Germinal center (tissue), 1 donor: ENCODE data around the gene NOVA1.
"Not testable (repeated sequence)": the region's sequence is repeated elsewhere in the genome, so short reads cannot be mapped to it uniquely, and the experiment has no call there.

Source experiments
- DNase-seq: peaks from one replicate; pipeline ENCODE4 v3.0.0; 2012; ENCODE audit warnings: mixed read lengths, low spot score

Gene NOVA1, protein sequence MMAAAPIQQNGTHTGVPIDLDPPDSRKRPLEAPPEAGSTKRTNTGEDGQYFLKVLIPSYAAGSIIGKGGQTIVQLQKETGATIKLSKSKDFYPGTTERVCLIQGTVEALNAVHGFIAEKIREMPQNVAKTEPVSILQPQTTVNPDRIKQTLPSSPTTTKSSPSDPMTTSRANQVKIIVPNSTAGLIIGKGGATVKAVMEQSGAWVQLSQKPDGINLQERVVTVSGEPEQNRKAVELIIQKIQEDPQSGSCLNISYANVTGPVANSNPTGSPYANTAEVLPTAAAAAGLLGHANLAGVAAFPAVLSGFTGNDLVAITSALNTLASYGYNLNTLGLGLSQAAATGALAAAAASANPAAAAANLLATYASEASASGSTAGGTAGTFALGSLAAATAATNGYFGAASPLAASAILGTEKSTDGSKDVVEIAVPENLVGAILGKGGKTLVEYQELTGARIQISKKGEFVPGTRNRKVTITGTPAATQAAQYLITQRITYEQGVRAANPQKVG

DNA sequence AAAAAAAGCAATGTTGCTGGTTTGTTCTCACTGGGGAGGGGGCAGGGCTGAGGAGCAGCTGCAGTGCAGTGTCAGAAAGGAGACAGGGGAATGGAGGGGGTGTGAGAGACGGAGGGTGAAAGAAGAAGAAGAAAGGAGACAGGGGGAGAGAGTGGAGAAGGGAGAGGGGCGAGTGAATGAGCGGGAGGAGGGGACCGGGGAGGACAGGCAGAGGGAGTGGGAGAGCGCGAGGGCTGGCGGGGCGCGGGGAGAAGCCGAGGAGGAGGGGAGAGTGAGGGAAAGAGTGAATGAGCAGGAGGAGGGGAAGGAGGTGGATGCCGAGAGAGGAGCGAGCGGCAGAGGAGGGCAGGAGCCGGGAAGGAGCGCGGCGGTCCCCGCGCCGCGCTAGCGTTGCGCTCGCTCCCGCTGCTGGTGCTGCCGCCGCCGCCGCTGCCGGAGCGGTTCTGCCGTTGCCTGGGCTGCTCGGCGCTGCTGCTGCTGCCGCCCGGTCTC lies at the start of gene NOVA1:
TSS of gene NOVA1 (minus strand) at position 445 of the 492 bp plus-strand sequence. CDS start 597 bp downstream, outside the sequence.
- DNase-seq, result no peak

DNA sequence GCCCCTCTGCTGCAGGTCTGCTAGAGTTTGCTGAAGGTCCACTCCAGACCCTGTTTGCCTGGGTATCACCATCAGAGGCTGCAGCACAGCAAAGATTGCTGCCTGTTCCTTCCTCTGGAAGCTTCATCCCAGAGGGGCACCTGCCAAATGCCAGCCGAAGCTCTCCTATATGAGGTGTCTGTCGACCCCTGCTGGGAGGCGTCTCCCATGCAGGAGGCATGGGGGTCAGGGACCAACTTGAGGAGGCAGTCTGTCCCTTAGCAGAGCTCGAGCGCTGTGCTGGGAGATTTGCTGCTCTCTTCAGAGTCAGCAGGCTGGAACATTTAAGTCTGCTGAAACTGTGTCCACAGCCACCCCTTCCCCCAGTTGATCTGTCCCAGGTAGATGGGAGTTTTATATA lies 47.2 kb upstream of the NOVA1 start:
- not testable (repeated sequence) for DNase-seq

DNA sequence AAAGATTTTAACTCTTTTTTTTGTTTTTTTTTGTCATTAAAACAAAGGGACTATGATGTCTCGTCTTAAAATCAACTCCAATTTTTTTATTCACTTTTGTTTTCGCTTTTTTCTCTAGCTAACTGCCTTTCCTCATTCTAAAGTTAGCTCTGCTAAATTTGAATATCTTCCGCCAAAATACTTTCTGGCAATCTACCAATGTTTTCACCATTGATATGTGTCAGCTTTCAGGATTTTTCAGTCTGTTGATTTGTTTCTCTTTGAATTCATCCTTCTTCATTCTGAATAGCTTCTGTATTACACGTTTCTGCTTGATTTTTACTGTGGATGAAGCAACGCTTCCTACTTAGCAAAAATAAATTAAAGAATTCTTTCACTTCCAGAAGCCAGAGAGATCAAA lies 38.7 kb upstream of the NOVA1 start:
- no peak for DNase-seq

DNA sequence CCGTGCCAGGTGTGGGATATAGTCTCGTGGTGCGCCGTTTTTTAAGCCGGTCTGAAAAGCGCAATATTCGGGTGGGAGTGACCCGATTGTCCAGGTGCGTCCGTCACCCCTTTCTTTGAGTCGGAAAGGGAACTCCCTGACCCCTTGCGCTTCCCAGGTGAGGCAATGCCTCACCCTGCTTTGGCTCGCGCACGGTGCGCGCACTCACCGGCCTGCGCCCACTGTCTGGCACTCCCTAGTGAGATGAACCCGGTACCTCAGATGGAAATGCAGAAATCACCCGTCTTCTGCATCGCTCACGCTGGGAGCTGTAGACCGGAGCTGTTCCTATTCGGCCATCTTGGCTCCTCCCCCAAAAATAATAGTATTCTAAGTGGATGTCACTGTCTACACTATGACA lies 37.1 kb upstream of the NOVA1 start:
- not testable (repeated sequence) for DNase-seq

DNA sequence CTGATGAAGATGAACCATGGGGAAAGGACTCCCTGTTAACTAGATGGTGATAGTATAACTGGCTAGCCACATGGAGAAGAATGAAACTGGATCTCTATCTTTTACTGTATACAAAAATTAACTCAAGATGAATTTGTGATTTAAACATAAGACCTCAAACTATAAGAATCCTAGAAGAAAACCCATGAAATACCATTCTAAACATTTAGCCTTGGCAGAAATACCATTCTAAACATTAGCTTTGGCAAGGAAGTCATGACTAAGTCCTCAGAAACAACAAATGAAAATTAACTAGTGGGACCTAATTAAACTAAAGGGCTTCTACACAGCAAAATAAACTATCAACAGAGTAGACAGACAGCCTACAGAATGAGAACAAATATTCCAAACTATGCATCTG lies 28.4 kb upstream of the NOVA1 start:
- no peak for DNase-seq

DNA sequence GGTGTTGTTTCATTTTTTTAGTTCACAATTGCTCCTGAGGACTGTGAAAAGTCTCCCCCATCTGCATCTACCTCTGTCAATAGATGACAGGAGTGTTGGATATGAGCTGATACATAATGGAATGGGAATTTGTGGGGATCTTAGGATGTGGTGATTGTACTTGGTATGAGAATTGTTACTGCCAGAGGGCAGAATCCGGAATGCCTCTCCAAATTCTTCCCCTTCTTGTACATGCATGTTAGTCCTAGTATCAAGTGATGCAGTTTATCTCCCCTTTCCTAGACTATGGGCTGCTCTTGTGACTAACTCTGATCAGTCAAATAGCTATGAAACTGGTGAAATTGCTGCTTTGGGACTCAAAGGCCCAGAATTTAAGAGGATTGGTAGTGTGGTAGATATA lies 24.8 kb upstream of the NOVA1 start:
- no peak for DNase-seq

DNA sequence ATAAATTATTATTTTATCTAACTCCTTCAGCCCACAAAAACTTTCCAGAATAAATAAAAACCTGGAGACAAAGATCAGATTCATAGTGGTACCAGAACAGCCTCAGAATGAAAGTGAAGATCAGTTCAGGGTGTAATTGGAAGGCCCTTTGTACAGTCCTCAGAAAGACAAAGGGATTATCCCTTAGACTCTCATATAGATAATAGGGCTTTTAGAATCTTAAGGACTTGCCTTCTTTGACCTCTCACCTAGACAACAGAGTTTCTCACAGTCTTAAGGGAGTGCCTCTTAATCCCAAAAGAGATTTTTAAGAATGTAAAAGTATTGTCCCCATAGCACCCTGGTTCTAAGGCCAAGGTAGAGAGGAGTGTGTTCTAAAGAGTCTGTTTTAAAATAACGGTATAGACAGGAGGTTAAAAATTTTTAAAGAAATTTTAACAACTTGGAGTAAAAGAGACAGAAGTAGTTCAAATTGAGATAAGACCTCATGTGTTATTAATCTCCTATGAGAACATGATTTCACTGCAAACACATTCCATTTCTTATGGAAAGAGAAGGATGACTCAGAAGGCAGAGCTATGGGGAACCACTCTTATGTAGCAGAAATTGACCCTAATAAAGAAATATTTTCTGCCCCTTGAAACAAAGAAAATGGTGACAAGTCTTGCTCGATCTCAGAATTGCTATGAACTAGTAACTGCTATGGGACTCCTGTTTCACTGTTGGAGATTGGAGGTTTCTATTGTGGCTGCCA lies 24.2 kb upstream of the NOVA1 start:
- DNase-seq, result no peak

DNA sequence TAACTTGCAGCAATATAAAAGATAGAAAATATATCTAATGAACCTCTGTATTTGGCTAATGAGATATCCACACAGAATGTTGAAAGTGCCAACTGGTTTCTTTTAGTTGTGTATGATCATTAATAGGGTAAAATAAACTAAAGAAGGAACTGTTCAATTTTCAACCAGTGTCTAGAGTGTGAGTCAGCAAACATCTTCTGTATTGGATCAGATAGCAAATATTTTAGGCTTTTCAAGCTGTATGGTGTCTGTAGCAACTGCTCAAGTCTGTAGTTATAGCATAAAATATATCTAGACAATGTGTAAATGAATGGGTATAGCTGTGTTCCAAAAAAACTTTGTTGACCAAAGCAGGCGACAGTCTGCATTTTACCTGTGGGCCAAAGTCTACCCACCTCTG lies 23.5 kb upstream of the NOVA1 start:
- no peak for DNase-seq

DNA sequence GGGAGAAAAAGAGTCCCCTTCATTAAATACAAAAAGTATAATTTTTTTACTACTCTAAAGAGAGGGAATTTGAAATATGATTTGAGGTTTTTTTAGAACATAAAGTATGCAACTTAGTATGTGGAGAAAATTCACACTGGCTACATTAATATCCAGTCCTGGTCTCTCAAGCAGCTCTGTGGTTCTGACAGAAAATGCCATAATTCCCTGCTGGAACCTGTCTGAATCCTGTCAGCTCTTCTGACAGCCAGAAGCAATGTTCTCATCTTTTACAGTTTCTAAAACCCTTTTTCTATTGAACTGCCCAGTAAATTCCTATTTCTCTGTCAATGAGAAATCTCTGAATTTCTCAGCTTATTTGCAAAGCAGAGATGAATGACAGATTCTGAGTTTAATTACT lies 13.4 kb upstream of the NOVA1 start:
- no peak for DNase-seq

DNA sequence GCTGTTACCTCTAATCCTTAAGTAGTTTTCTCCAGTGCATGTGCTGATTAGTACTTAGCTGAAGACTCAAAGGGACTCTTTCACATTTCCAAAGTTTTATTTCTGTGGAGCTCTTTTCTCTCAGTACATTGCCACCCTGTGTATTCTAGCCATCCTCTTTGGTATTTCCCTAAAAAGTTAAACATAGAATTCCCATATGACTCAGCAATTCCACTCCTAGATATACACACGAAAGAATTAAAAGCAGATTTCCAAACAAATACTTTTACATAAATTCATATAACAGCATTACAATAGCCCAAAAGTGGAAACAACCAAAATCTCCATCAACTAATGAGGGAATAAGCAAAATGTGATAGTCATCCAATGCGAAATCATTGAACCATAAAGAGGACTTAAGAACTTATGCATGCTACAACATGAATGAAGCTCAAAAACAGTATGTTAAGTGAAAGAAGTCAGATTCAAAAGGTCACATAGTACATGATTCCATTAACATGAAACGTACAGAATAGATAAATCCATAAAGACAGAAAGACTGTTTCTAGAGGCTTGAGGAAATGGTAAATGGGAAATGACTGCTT lies 9.0 kb upstream of the NOVA1 start:
- no peak for DNase-seq

DNA sequence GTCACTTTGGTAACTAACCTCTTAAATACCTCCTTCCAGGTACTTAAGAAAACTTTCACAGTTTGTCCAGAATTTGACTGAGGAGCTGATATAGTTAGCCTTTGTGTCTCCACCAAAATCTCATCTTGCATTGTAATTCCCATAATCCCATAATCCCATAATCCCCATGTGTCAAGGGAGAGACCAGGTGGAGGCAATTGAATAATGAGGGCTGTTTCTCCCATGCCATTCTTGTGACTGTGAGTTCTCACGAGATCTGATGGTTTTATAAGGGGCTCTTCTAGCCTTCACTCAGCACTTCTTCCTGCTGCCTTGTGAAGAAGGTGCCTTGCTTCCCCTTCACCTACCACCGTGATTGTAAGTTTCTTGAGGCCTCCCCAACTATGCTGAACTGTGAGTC lies 7.8 kb upstream of the NOVA1 start:
- no peak for DNase-seq

DNA sequence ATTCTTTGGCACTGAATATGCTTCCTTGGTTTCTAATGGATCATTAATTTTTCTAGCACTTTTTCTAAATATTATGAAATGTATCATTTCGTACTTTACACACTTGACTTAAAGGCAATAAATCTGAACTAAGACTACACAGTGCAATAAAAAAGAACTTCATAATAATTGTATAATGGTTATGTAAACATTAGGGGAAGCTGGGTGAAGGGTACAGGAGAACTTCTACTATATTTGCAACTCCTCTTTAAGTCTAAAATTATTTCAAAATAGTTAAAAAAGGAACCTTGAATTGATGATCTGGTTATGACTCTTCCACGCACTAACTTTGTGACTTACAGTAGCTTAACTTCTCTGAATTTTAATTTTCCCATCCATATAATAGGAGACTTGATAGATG lies 5.1 kb upstream of the NOVA1 start:
- DNase-seq, result no peak

DNA sequence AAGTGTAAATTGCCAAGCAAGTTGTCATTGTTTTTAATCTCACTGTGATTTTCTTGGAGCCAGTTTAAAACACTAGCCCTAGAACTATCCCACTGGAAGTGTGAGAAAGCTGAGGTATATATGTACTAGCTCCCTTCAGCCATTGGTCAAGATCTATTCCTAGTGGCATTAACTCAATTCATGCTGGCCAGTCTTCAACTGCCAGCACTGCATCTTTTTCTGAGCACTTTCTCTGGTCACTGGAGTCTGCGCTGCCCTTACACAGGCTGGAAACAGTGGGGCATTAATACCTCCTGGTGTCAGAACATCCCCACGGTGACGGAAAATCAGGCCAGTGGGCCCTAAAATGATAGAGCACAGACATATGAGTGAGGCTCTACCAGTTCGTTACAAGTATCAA lies 4.0 kb upstream of the NOVA1 start:
- DNase-seq, result no peak

DNA sequence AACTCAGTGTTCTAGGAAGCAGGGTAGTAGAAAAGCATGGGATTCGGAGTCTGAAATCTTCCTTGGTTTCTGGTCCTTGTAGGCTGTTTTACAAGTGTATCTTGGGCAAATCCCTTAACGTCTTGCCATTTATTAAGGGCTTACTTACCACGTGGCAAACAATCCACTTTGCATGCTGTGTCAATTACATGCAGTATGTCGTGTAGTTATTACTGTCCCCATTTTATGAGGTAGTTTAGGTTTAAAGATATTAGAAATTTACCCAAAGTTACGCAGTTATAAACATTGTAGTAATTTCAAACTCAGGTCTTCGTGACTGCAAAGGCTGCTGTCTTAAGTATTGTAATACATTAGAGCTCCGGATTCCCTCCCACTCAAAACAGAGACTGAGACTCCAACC lies 1.5 kb upstream of the NOVA1 start:
- DNase-seq, result no peak

DNA sequence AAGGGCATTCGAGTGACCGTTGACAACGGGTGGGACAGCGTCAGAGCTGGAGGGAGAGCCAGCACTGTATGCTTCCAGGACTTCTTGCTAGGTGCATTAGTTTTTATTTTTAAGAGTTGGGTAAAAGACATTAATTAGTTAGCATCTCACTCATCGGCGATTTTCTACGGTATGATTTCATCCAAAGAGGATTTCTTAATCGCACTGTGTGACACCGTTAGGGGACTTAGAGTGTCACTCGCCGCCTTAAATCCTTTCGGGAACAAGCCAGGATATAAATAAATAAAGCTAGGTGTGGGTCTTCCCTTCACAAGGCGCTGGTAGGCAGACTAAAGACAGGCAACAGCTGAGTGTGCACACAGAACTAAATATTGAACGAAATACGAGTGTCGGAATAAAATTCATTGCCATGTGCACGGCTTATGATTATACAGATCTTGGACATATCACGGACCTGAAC lies 869 bp upstream of the NOVA1 start:
- DNase-seq, result no peak

DNA sequence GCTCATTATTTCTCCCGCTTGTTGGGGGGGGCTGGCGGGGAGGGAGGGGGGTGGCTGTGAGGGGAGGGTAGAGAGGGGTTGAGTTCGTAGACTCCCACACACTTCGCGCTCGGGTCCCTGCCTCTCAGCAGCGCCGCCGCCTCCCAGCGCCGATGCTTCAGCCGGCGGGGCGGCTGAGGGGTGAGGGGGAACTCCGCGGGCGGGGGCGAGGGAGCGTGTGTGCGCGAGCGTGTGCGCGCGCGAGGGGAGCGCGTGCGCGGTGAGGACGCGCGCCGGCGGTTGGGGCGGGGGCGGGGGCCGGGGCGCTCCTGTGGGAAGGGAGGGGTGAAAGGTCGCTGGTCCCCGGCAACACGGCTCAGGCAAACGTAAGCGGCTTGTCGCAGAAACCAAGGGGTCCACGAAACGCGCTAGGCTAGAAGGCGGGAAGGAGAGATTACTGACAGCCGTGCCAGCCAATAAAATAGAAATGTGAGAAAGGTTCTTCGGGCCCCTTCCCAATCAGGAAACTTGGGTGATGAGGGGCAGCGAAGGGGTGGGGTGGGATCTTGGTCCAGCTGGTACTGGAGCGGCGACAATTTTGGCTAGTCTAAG lies 343 bp upstream of the NOVA1 start:
- DNase-seq, result no peak

DNA sequence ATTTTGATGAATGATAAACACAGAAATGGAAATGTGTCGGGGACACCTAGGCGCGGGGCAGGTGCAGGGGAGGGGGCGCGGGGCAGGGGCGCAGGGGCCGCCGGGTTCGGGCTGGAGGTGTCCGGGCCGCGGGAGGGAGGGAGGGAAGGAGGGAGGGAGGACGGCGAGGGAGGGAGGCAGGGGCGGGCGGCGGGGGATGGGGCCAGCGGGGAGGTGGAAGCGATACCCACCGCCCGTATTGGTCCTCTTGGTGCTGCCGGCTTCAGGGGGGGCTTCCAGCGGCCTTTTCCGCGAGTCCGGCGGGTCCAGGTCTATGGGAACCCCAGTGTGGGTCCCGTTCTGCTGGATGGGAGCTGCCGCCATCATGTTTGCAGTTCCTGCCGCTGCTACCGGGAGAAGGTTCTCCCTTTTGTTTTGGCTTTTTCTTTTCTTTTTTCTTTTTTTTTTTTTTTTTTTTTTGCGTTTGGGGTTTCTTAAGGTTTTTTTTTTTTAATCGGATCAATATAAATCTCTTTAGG lies 703 bp downstream of the NOVA1 start:
- DNase-seq, result no peak

DNA sequence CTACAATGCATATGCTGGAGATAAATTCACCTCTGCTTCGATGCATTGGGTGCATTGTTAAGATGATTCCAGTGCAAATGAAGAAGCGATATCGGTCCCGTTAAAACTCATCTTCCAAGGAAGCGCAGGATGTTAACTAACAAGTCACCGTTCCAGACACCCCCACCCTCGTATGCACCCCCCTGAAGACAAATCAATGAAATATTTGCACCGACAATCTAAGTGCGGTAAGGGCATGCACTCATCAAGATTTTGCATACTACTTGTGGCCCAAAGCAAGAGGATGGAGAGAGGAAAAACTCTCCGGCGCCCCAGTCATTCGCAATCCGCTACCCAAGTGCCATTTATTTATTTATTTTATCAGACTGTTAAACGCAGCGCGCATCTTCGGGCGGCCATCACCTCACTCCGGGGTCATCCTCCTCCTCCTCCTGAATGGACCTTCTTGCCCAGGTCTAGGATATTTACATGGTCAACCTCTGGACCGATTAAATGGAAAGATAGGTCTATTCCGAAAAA lies 1.2 kb downstream of the NOVA1 start:
- no peak for DNase-seq

DNA sequence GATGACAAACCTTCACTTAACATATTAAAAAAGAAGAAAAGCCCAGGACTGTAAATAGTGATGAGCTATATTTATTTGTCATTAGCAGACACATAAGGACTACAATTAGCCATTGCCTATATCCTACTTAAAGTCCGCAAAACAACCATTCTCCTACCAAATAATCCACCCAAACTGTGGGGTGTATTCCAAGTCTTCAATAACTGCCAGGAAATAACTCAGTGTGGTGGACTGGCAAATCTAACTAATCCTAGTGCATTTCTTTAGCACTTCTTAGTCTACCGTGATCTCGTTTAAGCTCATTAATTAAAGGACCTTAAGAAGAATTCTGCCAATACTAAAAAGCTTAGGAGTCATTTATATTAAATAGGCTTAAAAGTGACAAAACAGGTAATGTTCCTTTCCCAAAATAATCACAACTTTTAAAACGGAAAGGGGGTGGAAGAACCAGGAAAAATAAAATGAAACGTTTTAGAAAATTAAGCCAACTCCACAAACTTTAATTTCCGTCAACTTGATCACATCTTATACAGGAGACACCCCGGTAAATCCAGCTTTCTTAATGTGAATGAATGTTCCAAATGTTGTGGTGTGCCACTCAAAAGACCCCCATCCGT lies 1.8 kb downstream of the NOVA1 start:
- DNase-seq, result no peak

DNA sequence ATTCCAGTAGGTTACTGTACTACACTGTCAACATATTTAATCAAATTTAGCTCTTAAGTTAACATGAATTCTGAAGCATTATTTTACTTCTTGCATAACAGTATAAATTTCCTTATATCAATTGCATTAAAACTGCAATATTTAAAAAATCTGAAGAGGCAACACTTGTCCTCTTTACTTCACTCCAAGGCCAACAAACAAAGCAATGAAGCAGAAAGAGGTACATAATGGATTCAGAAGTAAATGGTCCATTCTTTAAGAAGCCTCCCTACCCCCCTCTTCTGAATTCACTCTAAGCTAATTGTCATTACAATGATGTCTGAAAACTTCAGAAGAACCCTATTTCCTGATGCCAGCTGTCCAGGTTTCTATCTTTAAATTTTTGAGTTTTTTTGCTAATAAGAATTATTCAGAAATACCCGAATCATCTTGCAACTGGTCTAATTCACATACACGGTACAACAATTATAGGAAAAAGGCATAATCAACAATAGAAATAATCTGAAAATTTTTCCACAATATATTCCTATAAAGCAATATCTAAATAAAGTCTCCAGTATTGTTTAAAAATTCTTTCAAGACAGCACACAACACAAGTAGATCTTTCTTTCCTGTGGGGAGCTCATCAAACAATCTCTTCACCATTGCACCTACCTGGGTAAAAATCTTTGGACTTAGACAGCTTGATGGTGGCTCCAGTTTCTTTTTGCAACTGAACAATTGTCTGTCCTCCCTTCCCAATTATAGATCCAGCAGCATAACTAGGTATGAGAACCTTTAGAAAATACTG lies 2.9 kb downstream of the NOVA1 start:
- DNase-seq, result no peak

DNA sequence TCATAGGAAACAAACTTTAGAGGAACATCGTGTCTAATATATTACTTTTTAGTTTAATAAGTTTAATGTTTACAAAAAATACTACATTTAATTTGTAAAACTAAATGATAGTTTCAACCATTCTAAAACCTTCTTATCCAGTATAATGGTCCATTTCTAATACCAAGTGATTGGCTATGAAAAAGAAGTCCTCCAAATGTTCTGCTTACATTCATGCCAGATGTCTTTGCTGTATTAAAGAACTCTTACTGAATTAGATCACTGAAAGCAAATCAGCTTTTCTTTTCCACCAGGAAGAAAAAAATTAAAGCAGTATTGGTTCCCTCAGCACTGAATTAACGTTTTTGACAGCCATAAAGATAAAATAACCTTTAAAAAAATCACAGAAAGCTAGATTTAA lies 3.7 kb downstream of the NOVA1 start:
- DNase-seq, result no peak
